Activated naive CD4-positive, alpha-beta T cell treated with anti-CD3 and anti-CD28 coated beads, Interleukin-2, amount 10 ng/mL, durations not matched to agents 7 days and 5 days (primary cell): Measurements from ENCODE around the gene CHIT1.

Source experiments
- CTCF ChIA-PET: fragments of 350-600 bp; sonication (Branson Sonifier 250); formaldehyde crosslinking; loops from one replicate; lab custom pipeline; 2021; ENCODE audit warnings: antibody characterized with exemption; lab: Charles Lee
- DNase-seq: peaks from one replicate; pipeline ENCODE4 v3.0.0-alpha.2; 2020
- H3K27ac Mint-ChIP-seq: one replicate; pipeline ENCODE4 v1.8.0; 2021; ENCODE audit warnings: mild to moderate bottlenecking, moderate library complexity, mixed read lengths
- H3K27me3 Mint-ChIP-seq: one replicate; pipeline ENCODE4 v1.8.0; 2021; ENCODE audit warnings: mild to moderate bottlenecking, mixed read lengths
- H3K36me3 Mint-ChIP-seq: one replicate; pipeline ENCODE4 v1.8.0; 2021; ENCODE audit warnings: mixed read lengths
- H3K4me1 Mint-ChIP-seq: one replicate; pipeline ENCODE4 v1.8.0; 2021; ENCODE audit warnings: mixed read lengths
- H3K4me3 Mint-ChIP-seq: one replicate; pipeline ENCODE4 v1.8.0; 2021; ENCODE audit warnings: mild to moderate bottlenecking, moderate library complexity, mixed read lengths
- H3K9me3 Mint-ChIP-seq: one replicate; pipeline ENCODE4 v1.8.0; 2021; ENCODE audit warnings: mixed read lengths

The CHIT1 gene

DNA sequence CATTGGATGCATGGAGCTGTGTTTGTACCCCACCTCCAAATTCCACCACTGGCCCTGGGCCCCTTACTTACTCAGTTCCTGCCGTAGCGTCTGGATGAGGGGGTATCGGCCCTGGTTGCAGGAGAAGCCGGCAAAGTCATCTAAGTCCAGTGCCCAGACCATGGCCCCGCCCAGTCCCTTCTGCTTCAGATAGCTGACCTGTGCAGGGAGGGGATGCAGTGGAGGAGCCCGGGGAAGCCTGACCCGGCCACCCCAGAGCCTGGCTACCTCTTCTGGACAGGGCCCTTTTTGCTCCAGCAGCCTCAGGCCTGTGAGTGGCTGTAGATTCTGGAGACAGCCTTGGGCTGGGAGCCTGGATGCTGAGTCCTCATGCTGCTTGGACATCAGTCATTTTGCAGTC, 11.8 kb downstream of the CHIT1 start:
- peaks cover 64% of the 10 kb centered on the region for H3K27me3 Mint-ChIP-seq
- no peak overlapping the region for H3K4me3 Mint-ChIP-seq
- no peaks in the 10 kb centered on the region for H3K36me3 Mint-ChIP-seq
- no peak overlapping the region for H3K27ac Mint-ChIP-seq
- no peaks in the 10 kb centered on the region for H3K9me3 Mint-ChIP-seq
- CTCF ChIA-PET = interaction anchor here (1.1 to 8.5 kb wide), 7 partner anchors 10 to 177 kb away, joined by 3 to 122 read pairs (median 5); no protein-coding TSS in a partner anchor
- H3K4me1 Mint-ChIP-seq = no peaks in the 10 kb centered on the region
- DNase-seq = no peak

DNA sequence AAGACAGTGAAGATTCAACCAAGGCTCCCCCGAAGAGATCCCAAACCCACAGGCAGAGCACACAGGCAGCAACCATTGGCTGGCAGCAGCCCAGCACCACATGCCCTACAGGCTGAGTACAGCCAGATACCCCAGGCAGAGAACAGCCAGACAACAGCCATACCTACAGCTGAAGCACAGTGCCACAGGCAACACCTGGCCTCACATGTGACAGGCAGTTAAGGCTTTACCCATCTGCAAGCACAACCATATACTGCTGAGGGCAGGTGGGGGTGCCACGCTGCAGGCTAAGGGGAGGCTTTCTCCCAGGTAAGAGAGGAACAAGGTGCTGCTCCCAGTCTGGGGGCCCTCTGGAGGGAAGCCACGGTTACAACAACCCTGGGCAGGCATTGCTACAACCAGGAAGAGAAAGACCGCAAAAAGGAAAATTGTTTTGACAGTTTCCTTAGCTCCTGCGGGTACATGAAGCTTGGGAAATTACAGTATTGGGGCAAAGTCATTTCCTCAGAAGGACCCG, 12.3 kb downstream of the CHIT1 start:
- H3K27ac Mint-ChIP-seq = no peak overlapping the region
- DNase-seq = no peak

DNA sequence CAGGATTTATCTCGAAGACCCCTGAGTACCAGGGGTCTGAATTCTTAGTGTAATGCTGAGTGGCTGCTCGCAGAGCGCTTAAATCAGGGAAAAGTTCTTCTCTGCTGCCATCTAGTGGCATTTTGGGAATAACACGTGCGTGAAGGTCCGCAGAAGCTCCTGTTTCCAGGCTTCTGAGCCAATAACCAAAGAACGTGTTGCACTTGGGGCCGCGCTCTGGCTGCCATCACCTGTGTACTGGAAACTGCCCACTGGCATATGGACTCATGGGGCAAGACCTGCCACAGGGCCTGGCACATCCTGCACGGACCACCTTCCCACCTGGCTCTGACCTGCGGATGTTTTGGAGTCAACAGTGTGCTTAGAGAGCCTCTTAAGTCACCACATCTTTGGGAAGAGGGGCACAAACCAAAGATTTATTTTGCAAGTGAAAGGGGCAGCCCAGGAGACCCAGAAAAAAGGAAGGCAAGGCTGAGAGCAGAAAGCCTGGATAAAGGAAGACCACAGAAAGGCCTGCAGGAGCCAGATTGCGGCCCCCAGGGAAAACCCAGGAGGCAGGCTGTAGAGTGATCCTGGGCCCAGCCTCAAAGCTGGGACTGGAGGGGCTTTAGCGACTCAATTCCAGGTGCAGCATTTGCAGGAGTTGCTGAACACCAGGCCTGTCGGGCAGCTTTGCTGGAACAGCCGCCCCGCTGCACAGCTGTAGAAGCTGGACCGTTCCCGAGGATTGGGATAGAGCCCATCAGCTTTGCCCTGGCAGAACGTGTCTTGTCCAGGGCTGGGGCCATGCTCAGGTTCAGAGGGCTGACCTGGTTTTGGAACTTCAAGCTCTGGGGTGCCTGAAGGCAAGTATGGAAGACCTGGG, 13.0 kb downstream of the CHIT1 start:
- H3K27me3 Mint-ChIP-seq = peaks cover 56% of the 10 kb centered on the region
- H3K36me3 Mint-ChIP-seq = no peaks in the 10 kb centered on the region
- no peak overlapping the region for H3K27ac Mint-ChIP-seq
- DNase-seq = peak; percentile 66
- no peaks in the 10 kb centered on the region for H3K9me3 Mint-ChIP-seq
- CTCF ChIA-PET = interaction anchor here (0.6 to 8.5 kb wide), 31 partner anchors 8 to 195 kb away, joined by 3 to 122 read pairs (median 5); no protein-coding TSS in a partner anchor
- H3K4me1 Mint-ChIP-seq = no peaks in the 10 kb centered on the region
- H3K4me3 Mint-ChIP-seq = no peak overlapping the region

More for the DNA sequence above, 12.3 kb downstream of the CHIT1 start:
- H3K4me3 Mint-ChIP-seq = no peak overlapping the region
- H3K4me1 Mint-ChIP-seq = no peaks in the 10 kb centered on the region
- H3K36me3 Mint-ChIP-seq = no peaks in the 10 kb centered on the region
- CTCF ChIA-PET = interaction anchor here (1.1 to 8.5 kb wide), 12 partner anchors 9 to 176 kb away, joined by 3 to 122 read pairs (median 5); no protein-coding TSS in a partner anchor
- no peaks in the 10 kb centered on the region for H3K9me3 Mint-ChIP-seq
- H3K27me3 Mint-ChIP-seq = peaks cover 63% of the 10 kb centered on the region

DNA sequence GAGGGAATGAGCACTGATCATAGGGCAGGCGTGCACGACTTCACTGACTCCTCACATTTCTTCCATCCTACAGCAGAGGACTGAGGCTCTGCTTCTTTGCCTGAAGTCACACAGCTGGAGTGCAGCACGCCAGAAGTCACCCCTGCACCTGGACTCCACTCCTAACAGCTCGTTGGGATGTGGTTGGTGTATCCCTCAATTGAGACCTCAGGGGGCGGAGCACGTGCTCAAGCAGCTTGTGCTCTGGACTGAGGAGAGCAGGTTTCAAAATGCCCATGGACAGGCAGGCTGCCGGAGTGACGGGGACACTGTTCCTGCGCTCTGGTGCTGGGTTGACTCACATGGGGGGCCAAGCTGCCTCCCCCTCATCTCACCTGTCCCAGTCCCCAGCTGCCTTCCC, 13.9 kb downstream of the CHIT1 start:
- Mint-ChIP-seq H3K36me3 (no peaks in the 10 kb centered on the region), H3K4me3 (no peak overlapping the region), H3K27ac (no peak overlapping the region), H3K9me3 (no peaks in the 10 kb centered on the region), H3K4me1 (no peaks in the 10 kb centered on the region), H3K27me3 (peaks cover 56% of the 10 kb centered on the region)
- no peak for DNase-seq
- CTCF ChIA-PET = interaction anchor here (0.6 to 8.5 kb wide), 31 partner anchors 9 to 196 kb away, joined by 3 to 122 read pairs (median 5); no protein-coding TSS in a partner anchor

DNA sequence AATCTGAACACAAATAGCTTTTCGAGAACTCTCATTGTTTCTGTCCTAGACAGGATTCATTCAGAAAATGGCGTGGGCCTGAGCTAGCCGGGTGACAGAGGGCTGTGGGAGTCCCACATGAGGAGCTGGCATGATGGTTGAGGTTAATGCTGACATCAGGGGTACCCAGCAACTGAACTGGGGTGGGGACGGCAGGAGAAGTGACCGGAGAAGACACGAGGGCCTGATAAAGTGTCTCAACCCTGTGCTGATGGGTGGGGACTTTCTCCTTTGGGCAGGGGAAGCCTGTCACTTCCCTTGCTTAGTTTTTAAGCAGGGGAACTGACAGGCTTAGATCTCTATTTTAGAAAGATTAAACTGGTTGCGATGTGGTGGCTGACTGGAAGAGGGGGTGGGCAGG, 14.6 kb downstream of the CHIT1 start:
- H3K36me3 Mint-ChIP-seq = no peaks in the 10 kb centered on the region
- H3K4me3 Mint-ChIP-seq = no peak overlapping the region
- H3K9me3 Mint-ChIP-seq = no peaks in the 10 kb centered on the region
- peaks cover 56% of the 10 kb centered on the region for H3K27me3 Mint-ChIP-seq
- H3K27ac Mint-ChIP-seq = no peak overlapping the region
- no peaks in the 10 kb centered on the region for H3K4me1 Mint-ChIP-seq
- no peak for DNase-seq
- CTCF ChIA-PET = interaction anchor here (0.9 to 8.5 kb wide), 14 partner anchors 8 to 193 kb away, joined by 3 to 122 read pairs (median 6); no protein-coding TSS in a partner anchor

DNA sequence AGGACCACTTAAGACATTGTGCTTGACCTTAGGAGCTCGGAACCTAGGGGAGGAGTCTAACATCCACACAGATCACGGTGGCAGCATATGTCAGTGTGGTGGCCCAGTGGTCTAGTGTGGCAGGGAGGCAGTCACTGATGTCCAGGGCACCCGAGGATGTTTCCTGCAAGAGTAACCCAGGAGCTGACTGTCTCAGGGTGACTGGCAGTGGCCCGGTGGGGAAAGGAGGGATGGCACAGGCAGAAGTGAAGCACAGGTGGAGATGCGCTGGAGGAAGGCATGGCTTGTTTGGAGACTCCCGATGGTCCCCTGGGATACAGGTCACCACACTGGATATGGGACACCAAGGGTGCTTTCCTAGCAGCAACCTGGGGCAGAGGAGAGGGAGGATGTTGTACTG, 16.3 kb downstream of the CHIT1 start:
- Mint-ChIP-seq H3K27me3 (peaks cover 44% of the 10 kb centered on the region), H3K4me3 (no peak overlapping the region), H3K36me3 (no peaks in the 10 kb centered on the region), H3K27ac (no peak overlapping the region), H3K4me1 (no peaks in the 10 kb centered on the region), H3K9me3 (no peaks in the 10 kb centered on the region)
- no peak for DNase-seq
- CTCF ChIA-PET = interaction anchor here (1.0 to 4.0 kb wide), 3 partner anchors 40 to 93 kb away, joined by 3 to 48 read pairs (median 4); no protein-coding TSS in a partner anchor

DNA sequence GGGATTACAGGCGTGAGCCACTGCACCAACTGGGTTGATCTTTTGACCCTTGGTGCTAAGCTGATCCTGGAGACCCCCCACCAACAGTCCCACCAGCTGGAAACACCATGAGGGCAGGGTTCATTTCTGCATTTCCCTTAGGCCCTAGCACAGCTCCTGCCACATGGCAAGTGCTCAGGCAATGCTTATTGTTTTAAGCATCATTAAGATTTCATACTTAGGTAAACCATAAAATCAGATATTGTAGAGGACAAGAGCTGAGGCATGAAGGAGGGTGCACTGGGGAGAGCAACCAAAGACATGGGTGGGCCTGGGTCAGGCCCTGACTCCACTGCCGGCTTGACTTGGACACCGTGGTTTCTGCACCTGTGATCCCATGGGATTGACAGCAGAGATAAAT, 17.7 kb downstream of the CHIT1 start:
- CTCF ChIA-PET = interaction anchor here (1.3 to 1.6 kb wide), 2 partner anchors 55 to 94 kb away, joined by 3 to 4 read pairs; no protein-coding TSS in a partner anchor
- Mint-ChIP-seq H3K27me3 (peaks cover 40% of the 10 kb centered on the region), H3K4me1 (no peaks in the 10 kb centered on the region), H3K27ac (no peak overlapping the region), H3K36me3 (no peaks in the 10 kb centered on the region), H3K9me3 (no peaks in the 10 kb centered on the region), H3K4me3 (no peak overlapping the region)
- no peak for DNase-seq

DNA sequence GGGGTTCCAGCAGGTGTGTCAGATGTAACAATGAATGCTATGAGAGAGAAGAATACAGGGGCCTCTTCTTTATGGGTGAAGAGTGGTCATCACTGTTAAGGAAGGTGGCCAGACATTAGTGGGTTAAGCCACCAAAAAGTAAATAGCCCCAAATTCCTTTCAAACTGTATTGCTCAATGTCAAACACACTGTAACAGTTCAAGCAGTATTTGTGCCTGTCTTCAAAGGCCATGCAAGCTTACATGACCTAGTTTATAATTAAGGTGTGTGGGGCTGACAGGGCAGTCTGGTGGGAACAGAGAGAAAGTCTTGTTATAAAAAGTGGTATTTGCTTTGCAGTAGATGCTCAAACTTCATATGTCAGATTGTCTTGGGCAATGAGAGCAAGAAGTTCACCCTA, 18.5 kb downstream of the CHIT1 start:
- no peaks in the 10 kb centered on the region for H3K36me3 Mint-ChIP-seq
- no peak for DNase-seq
- H3K27ac Mint-ChIP-seq = no peak overlapping the region
- H3K27me3 Mint-ChIP-seq = peaks cover 33% of the 10 kb centered on the region
- no peaks in the 10 kb centered on the region for H3K9me3 Mint-ChIP-seq
- CTCF ChIA-PET = interaction anchor here (1.4 to 1.6 kb wide), 2 partner anchors 93 to 172 kb away, joined by 4 read pairs; no protein-coding TSS in a partner anchor
- H3K4me3 Mint-ChIP-seq = no peak overlapping the region
- no peaks in the 10 kb centered on the region for H3K4me1 Mint-ChIP-seq

DNA sequence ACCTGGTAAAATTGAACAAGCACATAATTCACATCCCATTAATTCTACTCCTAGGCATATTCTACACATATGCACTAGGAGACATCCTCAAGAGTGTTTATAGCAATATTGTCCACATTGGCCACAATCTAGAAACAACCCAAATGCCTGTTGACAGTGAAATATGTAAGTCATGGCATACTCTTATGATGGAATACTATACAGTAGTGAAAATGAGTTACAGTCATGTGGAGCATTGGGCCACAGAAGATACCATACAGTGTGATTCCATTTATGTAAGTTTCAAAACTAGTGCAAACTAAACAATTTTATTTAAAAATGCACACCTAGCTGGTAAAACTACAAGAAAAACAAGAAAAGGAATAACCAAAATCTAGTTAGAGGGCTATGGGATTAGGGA, 19.1 kb downstream of the CHIT1 start:
- CTCF ChIA-PET = interaction anchor here (1.4 to 1.6 kb wide), 2 partner anchors 92 to 171 kb away, joined by 4 read pairs; no protein-coding TSS in a partner anchor
- H3K4me3 Mint-ChIP-seq = no peak overlapping the region

DNA sequence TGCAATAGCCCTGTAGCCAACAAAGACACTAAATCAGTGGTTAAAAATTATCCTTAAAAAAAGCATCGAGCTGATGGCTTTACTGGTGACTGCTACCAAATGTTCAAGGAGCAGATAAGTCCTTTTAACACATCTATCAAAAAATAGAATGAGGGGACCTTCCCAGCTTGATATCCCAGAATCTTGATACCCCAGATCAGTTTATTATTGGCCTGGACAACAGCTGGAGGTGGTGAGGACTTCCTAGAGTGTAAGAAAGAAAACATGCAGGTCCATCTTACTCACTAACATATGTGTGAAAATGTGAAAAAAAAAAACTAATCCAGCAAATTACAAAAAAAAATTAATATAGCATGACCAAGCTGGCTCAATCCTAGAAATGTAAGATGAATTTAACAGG, 21.3 kb downstream of the CHIT1 start:
- H3K4me1 Mint-ChIP-seq = no peaks in the 10 kb centered on the region
- peaks cover 12% of the 10 kb centered on the region for H3K27me3 Mint-ChIP-seq
- no peak for DNase-seq
- no peaks in the 10 kb centered on the region for H3K9me3 Mint-ChIP-seq
- H3K4me3 Mint-ChIP-seq = no peak overlapping the region
- H3K27ac Mint-ChIP-seq = no peak overlapping the region
- CTCF ChIA-PET = interaction anchor here (0.8 to 1.1 kb wide), 3 partner anchors 9 to 169 kb away, joined by 3 to 4 read pairs (median 3); no protein-coding TSS in a partner anchor
- no peaks in the 10 kb centered on the region for H3K36me3 Mint-ChIP-seq

More for the DNA sequence above, 19.1 kb downstream of the CHIT1 start:
- DNase-seq = no peak
- H3K27me3 Mint-ChIP-seq = peaks cover 29% of the 10 kb centered on the region
- H3K36me3 Mint-ChIP-seq = no peaks in the 10 kb centered on the region
- no peaks in the 10 kb centered on the region for H3K4me1 Mint-ChIP-seq
- H3K27ac Mint-ChIP-seq = no peak overlapping the region
- no peaks in the 10 kb centered on the region for H3K9me3 Mint-ChIP-seq

DNA sequence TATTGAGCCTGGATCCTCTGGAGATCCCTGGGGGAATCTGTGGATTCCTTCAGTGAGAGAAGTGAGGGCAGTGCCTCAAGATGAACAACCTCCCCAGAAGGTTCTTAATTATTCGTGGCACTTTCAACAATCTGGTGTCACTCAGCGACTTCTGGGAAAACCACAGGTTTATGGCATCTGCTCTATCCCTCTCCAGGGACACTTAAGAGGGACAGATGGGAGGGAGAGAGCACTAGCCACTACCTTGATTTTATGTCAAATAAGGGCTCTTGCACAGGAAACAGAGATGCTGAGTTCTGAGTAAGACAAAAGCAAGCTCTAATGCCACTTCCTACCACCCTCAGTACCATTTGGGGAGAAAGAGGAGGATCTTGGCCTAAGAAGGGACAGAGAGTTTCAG, 21.7 kb downstream of the CHIT1 start:
- peaks cover 13% of the 10 kb centered on the region for H3K27me3 Mint-ChIP-seq
- H3K36me3 Mint-ChIP-seq = no peaks in the 10 kb centered on the region
- no peak overlapping the region for H3K27ac Mint-ChIP-seq
- no peak for DNase-seq
- CTCF ChIA-PET = interaction anchor here (0.8 to 1.1 kb wide), 3 partner anchors 9 to 169 kb away, joined by 3 to 4 read pairs (median 3); no protein-coding TSS in a partner anchor
- H3K9me3 Mint-ChIP-seq = no peaks in the 10 kb centered on the region
- no peak overlapping the region for H3K4me3 Mint-ChIP-seq
- no peaks in the 10 kb centered on the region for H3K4me1 Mint-ChIP-seq

DNA sequence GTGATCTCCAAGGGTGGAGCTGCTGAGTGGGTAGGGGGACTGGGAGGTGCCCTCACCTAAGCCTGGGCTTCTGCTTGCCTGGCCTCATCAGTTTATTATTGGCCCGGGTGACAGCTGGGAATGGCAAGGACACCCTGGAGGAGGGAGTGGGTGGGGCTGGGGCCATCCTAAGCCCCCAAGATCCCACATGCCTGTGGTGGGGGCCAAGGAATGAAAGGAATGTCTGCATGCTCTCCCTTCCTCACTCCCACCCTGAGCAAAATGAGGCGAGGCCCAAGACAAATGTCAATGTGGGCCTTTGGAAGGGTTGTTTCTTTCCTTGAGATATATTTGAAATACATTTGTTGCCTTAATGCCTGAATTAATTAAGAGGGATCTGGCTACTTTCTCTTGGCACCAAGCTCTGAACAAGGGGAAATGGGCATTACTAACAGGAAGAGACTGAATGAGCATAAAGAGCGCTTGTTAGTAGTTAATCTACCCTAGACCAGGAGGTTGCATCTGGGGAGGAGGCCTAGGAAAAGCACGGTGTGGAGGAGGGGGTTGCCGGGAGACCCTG, 23.3 kb downstream of the CHIT1 start:
- no peak for DNase-seq
- CTCF ChIA-PET = interaction anchor here (1.1 to 2.4 kb wide), 2 partner anchors 9 to 166 kb away, joined by 5 to 9 read pairs; no protein-coding TSS in a partner anchor
- Mint-ChIP-seq H3K27ac (no peak overlapping the region), H3K9me3 (no peaks in the 10 kb centered on the region), H3K27me3 (peaks cover 18% of the 10 kb centered on the region), H3K4me1 (no peaks in the 10 kb centered on the region), H3K36me3 (no peaks in the 10 kb centered on the region), H3K4me3 (no peak overlapping the region)

DNA sequence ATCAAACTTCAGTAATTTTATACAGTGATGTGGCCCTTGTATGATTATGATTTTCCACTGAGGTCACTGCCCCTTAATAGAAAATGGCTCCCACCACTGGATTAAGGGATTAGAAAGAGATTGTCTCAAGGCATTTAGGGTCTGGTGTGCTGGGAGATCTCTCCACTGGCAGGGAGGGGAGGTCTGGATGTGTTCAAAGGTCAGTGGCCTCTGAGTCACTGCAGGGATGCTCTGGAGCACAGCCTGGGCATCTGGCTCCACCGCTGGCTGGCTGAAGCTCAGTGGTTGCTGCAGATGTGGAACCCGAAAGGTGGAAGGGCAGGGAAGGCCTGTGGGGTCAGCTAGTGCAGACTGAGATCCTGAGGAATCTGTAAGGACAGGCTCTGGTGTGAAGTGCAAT, 24.7 kb downstream of the CHIT1 start:
- H3K9me3 Mint-ChIP-seq = no peaks in the 10 kb centered on the region
- H3K36me3 Mint-ChIP-seq = no peaks in the 10 kb centered on the region
- CTCF ChIA-PET = no interaction called here
- H3K4me3 Mint-ChIP-seq = no peak overlapping the region
- DNase-seq = no peak
- no peaks in the 10 kb centered on the region for H3K4me1 Mint-ChIP-seq
- H3K27ac Mint-ChIP-seq = no peak overlapping the region
- peaks cover 25% of the 10 kb centered on the region for H3K27me3 Mint-ChIP-seq
